Smooth muscle cell (in vitro differentiated cells): ENCODE data around the gene C13orf46. TPM values are rescaled to one million over a fixed set of nuclear protein-coding genes. Genes with fewer than 3 reads are reported as not detected.
A peak's percentile ranks its signal among the peaks of the same experiment; 100 is the strongest.

Source experiments
- DNase-seq: peaks from one replicate; lab custom pipeline; 2025; ENCODE audit not compliant: unreplicated experiment; lab: John Stamatoyannopoulos, UW
- H2AFZ ChIP-seq: fragments of 200-600 bp; sonication (generic); 2 replicates; pipeline ENCODE4 v1.6.0; 2016; ENCODE audit warnings: antibody characterized with exemption, low read depth, mild to moderate bottlenecking
- H3F3A ChIP-seq: fragments of 200-600 bp; sonication (generic); 2 replicates; pipeline ENCODE4 v1.6.0; 2017; ENCODE audit warnings: antibody characterized with exemption, low read depth
- H3K27ac ChIP-seq: fragments of 200-600 bp; sonication (generic); 2 replicates; pipeline ENCODE4 v1.5.1; 2016; ENCODE audit warnings: low read depth, mild to moderate bottlenecking
- H3K27me3 ChIP-seq: fragments of 200-600 bp; sonication (generic); 2 replicates; pipeline ENCODE4 v1.6.1; 2016; ENCODE audit warnings: low read depth, mild to moderate bottlenecking
- H3K36me3 ChIP-seq: fragments of 200-600 bp; sonication (generic); 2 replicates; pipeline ENCODE4 v1.5.1; 2016; ENCODE audit warnings: low read depth
- H3K4me1 ChIP-seq: fragments of 200-600 bp; sonication (generic); 2 replicates; pipeline ENCODE4 v1.5.1; 2016; ENCODE audit warnings: low read depth
- H3K4me2 ChIP-seq: fragments of 200-600 bp; sonication (generic); 2 replicates; pipeline ENCODE4 v1.6.0; 2016; ENCODE audit warnings: mild to moderate bottlenecking
- H3K4me3 ChIP-seq: fragments of 200-600 bp; sonication (generic); 2 replicates; pipeline ENCODE4 v1.5.1; 2016; ENCODE audit warnings: mild to moderate bottlenecking
- H3K79me2 ChIP-seq: fragments of 200-600 bp; sonication (generic); 2 replicates; pipeline ENCODE4 v1.6.0; 2016; ENCODE audit warnings: low read depth, mild to moderate bottlenecking
- H3K9ac ChIP-seq: fragments of 200-600 bp; sonication (generic); 2 replicates; pipeline ENCODE4 v1.6.0; 2016; ENCODE audit warnings: low read depth
- H3K9me3 ChIP-seq: fragments of 200-600 bp; sonication (generic); replicated peaks from 2 replicates; pipeline ENCODE4 v1.5.1; 2016; ENCODE audit warnings: low read depth
- H4K20me1 ChIP-seq: fragments of 200-600 bp; sonication (generic); 2 replicates; pipeline ENCODE4 v1.6.0; 2016; ENCODE audit warnings: low read depth
- CTCF ChIP-seq: fragments of 200-600 bp; sonication (generic); IDR thresholded peaks from 2 replicates; pipeline ENCODE4 v1.5.1; 2017; ENCODE audit warnings: borderline replicate concordance, mild to moderate bottlenecking, antibody characterized with exemption; ENCODE audit not compliant: insufficient read depth, poor library complexity, severe bottlenecking
- WGBS: methylation state at CpG from one replicate; pipeline ENCODE4 v1.1.7; 2016; ENCODE audit warnings: low lambda C conversion rate; 5-methylcytosine and 5-hydroxymethylcytosine counted together
- polyA plus RNA-seq: library from polyadenylated mRNA; unstranded; fragments of >200 nt; fragmentation: Nextera tagmentation; extraction: Ambion mirVana; gene quantifications from 2 replicates; pipeline ENCODE4 v1.2.1, GENCODE V29; 2016
- total RNA-seq: library from RNA; depleted of rRNA; stranded (reverse); fragments of >200 nt; gene quantifications from 2 replicates; pipeline ENCODE4 v1.2.3, GENCODE V29; 2014

C13orf46 gene
- total and polyA plus RNA-seq, 2 experiments from 2014 or later = 0.26 to 5.8 TPM

GRCh38 chr13:113905942-113906341 lies 67.9 kb downstream of the C13orf46 start:
- H4K20me1 ChIP-seq = no peaks in the 10 kb centered on the region
- no peak overlapping the region for H3K4me3 ChIP-seq
- no peaks in the 10 kb centered on the region for H3K9me3 ChIP-seq
- no peaks in the 10 kb centered on the region for H3K4me1 ChIP-seq
- H3K4me2 ChIP-seq = no peak overlapping the region
- no peaks in the 10 kb centered on the region for H3F3A ChIP-seq
- H3K27ac ChIP-seq = no peak overlapping the region
- H3K36me3 ChIP-seq = no peaks in the 10 kb centered on the region
- no peaks in the 10 kb centered on the region for H3K79me2 ChIP-seq
- H3K27me3 ChIP-seq = no peaks in the 10 kb centered on the region
- no peak for DNase-seq
- no peak overlapping the region for H3K9ac ChIP-seq
- no peak for TF ChIP-seq CTCF
- WGBS = 92% methylated on average over 8 of the region's 8 CpGs
- H2AFZ ChIP-seq = no peak overlapping the region

- no peak for DNase-seq
- no peaks in the 10 kb centered on the region for H3K4me1 ChIP-seq
- H2AFZ ChIP-seq = no peak overlapping the region
- H4K20me1 ChIP-seq = no peaks in the 10 kb centered on the region
- H3K9ac ChIP-seq = no peak overlapping the region
- no peak overlapping the region for H3K4me3 ChIP-seq
- H3K79me2 ChIP-seq = no peaks in the 10 kb centered on the region
- no peak for TF ChIP-seq CTCF
- H3K27ac ChIP-seq = no peak overlapping the region
- H3K27me3 ChIP-seq = no peaks in the 10 kb centered on the region
- no peaks in the 10 kb centered on the region for H3K36me3 ChIP-seq
- no peak overlapping the region for H3K4me2 ChIP-seq
- 88% methylated on average over 9 of the region's 9 CpGs for WGBS
- H3K9me3 ChIP-seq = no peaks in the 10 kb centered on the region
- H3F3A ChIP-seq = no peaks in the 10 kb centered on the region
These were observed 68.9 kb downstream of the C13orf46 start for GRCh38 chr13:113905018-113905417.

GRCh38 chr13:113904411-113904810 lies 69.5 kb downstream of the C13orf46 start:
- no peaks in the 10 kb centered on the region for H3K4me1 ChIP-seq
- no peak overlapping the region for H2AFZ ChIP-seq
- no peaks in the 10 kb centered on the region for H3K9me3 ChIP-seq
- no peaks in the 10 kb centered on the region for H4K20me1 ChIP-seq
- no peak overlapping the region for H3K27ac ChIP-seq
- peak; percentile 46 for TF ChIP-seq CTCF
- WGBS = 60% methylated on average over 8 of the region's 8 CpGs
- no peak for DNase-seq
- H3K36me3 ChIP-seq = no peaks in the 10 kb centered on the region
- no peaks in the 10 kb centered on the region for H3K79me2 ChIP-seq
- H3K27me3 ChIP-seq = no peaks in the 10 kb centered on the region
- H3K9ac ChIP-seq = no peak overlapping the region
- no peak overlapping the region for H3K4me2 ChIP-seq
- H3F3A ChIP-seq = no peaks in the 10 kb centered on the region
- no peak overlapping the region for H3K4me3 ChIP-seq

GRCh38 chr13:113903912-113904311 lies 70.0 kb downstream of the C13orf46 start:
- DNase-seq = no peak
- H3K27ac ChIP-seq = no peak overlapping the region
- no peaks in the 10 kb centered on the region for H3K9me3 ChIP-seq
- no peak overlapping the region for H2AFZ ChIP-seq
- H3K9ac ChIP-seq = no peak overlapping the region
- no peak overlapping the region for H3K4me2 ChIP-seq
- no peaks in the 10 kb centered on the region for H4K20me1 ChIP-seq
- H3K27me3 ChIP-seq = no peaks in the 10 kb centered on the region
- no peaks in the 10 kb centered on the region for H3F3A ChIP-seq
- H3K79me2 ChIP-seq = no peaks in the 10 kb centered on the region
- no peaks in the 10 kb centered on the region for H3K36me3 ChIP-seq
- H3K4me3 ChIP-seq = no peak overlapping the region
- TF ChIP-seq CTCF = no peak
- 86% methylated on average over 9 of the region's 9 CpGs for WGBS
- no peaks in the 10 kb centered on the region for H3K4me1 ChIP-seq
